Lower lobe of right lung (tissue), 2 donors: Measurements from ENCODE around the gene RAB28. TPM values are rescaled to one million over a fixed set of nuclear protein-coding genes. Genes with fewer than 3 reads are reported as not detected.

Experiments used
- ATAC-seq, 2 donors: fragments of 200-7000 bp; cut with Tn5 transposase; one replicate each; pipeline ENCODE4 v1.9.1; 2020 to 2022; ENCODE audit warnings: mild to moderate bottlenecking in 2 of 2, moderate library complexity in 2 of 2
- DNase-seq: peaks from one replicate; pipeline ENCODE4 v3.0.0-alpha.2; 2020
- H3K27ac ChIP-seq: fragments of 200-600 bp; one replicate; pipeline ENCODE4 v1.8.0; 2022
- H3K27me3 ChIP-seq: fragments of 200-600 bp; one replicate; pipeline ENCODE4 v1.8.0; 2022; ENCODE audit warnings: low read depth
- H3K36me3 ChIP-seq: fragments of 200-600 bp; one replicate; pipeline ENCODE4 v1.8.0; 2022; ENCODE audit warnings: mild to moderate bottlenecking
- H3K4me1 ChIP-seq: fragments of 200-600 bp; one replicate; pipeline ENCODE4 v1.8.0; 2022
- H3K4me3 ChIP-seq: fragments of 200-600 bp; one replicate; pipeline ENCODE4 v1.8.0; 2022; ENCODE audit warnings: mild to moderate bottlenecking
- H3K9me3 ChIP-seq: fragments of 200-600 bp; one replicate; pipeline ENCODE4 v1.8.0; 2022
- intact Hi-C: fragments of 100-400 bp; cut with DNase I; formaldehyde crosslinking; loops from one replicate; pipeline ENCODE4 v1.11.0; 2022
- total RNA-seq: library from RNA; stranded (reverse); fragmentation: NEBNext Ultra II Directional; extraction: Animal tissue kit (Norgen Biotek cat#: 25700); gene quantifications from one replicate; pipeline ENCODE4 v1.2.1, GENCODE V29; 2021
- TF ChIP-seq, protein P1 (sequence below): fragments of 200-600 bp; IDR thresholded peaks from one replicate; pipeline ENCODE4 v1.8.0; 2022; ENCODE audit warnings: antibody characterized with exemption, mild to moderate bottlenecking
- donor health status: DM: no; HTN: yes; CAD: no; lungs with severe emphysema.

The RAB28 gene
- total RNA-seq, 1 donor from 2014 or later = 18.8 TPM

DNA sequence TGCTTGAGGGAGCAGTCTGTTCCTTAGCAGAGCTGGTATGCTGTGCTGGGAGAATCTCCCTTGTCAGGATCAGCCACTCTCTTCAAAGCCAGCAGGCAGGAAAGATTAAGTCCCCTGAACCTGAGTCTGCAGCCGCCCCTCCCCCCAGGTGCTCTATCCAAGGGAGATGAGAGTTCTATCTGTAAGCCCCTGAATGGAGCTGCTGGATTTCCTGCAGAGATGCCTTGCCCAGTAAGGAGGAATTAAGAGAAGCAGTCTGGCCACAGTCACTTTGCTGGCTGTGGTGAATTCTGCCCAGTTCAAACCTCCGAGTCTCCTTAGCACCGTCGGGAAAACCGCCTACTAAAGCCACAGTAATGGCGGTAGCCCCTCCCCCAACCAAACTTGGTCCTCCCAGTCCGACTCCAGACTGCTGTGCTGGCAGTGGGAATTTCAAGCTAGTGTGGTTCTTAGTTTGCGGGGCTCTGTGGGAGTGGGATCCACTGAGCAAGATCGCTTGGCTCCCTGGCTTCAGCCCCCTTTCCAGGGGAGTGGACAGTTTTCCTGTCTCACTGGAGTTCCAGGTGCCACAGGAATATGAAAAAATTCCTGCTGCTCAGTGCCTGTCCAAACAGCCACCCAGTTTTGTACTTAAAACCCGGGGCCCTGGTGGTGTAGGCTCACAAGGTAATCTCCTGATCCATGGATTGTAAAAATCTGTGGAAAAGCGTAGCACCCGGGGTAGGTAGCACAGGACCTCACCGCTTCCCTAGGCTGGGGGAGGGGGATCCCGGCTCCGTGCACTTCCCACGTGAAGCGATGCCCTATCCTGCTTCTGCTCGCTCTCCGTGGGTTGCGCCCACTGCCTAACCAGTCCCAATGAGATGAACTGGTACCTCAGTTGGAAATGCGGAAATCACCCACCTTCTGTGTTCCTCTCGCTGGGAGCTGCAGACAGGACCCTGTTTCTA lies 38.0 kb downstream of the RAB28 start:
- Histone ChIP-seq H3K27me3 (no peaks in the 10 kb centered on the region), H3K4me3 (no peak overlapping the region), H3K9me3 (no peaks in the 10 kb centered on the region), H3K36me3 (no peaks in the 10 kb centered on the region), H3K27ac (no peak overlapping the region), H3K4me1 (no peaks in the 10 kb centered on the region)
- no peak for DNase-seq
- ATAC-seq = no peak
- intact Hi-C loops = no loop called here
- TF ChIP-seq, protein P1, sequence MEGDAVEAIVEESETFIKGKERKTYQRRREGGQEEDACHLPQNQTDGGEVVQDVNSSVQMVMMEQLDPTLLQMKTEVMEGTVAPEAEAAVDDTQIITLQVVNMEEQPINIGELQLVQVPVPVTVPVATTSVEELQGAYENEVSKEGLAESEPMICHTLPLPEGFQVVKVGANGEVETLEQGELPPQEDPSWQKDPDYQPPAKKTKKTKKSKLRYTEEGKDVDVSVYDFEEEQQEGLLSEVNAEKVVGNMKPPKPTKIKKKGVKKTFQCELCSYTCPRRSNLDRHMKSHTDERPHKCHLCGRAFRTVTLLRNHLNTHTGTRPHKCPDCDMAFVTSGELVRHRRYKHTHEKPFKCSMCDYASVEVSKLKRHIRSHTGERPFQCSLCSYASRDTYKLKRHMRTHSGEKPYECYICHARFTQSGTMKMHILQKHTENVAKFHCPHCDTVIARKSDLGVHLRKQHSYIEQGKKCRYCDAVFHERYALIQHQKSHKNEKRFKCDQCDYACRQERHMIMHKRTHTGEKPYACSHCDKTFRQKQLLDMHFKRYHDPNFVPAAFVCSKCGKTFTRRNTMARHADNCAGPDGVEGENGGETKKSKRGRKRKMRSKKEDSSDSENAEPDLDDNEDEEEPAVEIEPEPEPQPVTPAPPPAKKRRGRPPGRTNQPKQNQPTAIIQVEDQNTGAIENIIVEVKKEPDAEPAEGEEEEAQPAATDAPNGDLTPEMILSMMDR = no peak

DNA sequence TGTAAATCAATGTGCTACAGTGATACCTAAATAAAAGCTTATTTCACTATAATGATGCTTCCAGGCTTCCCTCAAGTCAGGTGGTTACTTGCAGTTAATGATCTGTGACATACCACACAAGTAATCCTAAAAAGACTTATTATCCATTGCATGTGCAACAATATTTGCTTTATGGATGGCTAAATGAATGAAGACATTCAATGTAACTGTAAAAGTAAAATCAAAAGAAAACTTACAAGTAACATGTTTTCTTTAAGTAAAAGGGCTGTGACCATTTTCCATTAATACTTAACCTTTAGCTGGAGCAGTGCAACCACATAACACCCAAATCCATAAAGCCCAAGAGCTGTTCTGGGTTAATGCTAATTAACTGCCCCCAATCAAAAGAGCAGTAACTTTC lies 42.6 kb downstream of the RAB28 start:
- ATAC-seq (no peak), DNase-seq (no peak)
- H3K9me3 ChIP-seq = peaks cover 23% of the 10 kb centered on the region
- no peaks in the 10 kb centered on the region for H3K4me1 ChIP-seq
- intact Hi-C loops = no loop called here
- no peaks in the 10 kb centered on the region for H3K36me3 ChIP-seq
- H3K27me3 ChIP-seq = no peaks in the 10 kb centered on the region
- TF ChIP-seq, protein P1 = no peak
- H3K4me3 ChIP-seq = no peak overlapping the region
- H3K27ac ChIP-seq = no peak overlapping the region

DNA sequence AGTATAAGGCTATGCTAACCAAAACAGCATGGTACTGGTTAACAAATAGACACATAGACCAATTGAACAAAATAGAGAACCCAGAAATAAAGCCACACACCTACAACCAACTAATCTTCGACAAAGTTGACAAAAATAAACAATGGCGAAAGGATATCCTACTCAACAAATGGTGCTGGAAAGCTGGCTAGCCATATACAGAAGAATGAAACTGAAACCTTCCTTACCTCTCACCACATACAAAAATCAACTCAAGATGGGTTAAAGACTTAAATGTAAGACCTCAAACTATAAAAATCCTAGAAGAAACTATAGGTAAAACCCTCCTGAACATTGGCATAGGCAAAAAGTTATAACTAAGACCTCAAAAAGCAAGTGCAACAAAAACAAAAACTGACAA lies 47.2 kb downstream of the RAB28 start:
- no peak for ATAC-seq

DNA sequence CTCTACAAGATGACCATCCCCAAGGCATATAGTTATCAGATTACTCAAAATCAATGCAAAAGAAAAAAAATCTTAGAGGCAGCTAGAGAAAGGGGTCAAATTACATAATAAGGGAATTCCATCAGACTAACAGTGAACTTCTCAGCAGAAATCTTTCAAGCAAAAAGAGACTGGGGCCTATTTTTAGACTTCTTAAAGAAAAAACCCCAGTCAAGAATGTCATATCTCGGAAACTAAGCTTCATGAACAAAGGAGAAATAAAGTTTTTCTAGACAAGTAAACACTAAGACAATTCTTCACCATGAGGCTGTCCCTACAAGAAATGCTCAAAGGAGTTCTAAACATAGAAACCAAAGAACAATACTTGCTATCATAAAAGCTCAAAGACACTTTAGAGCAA lies 51.7 kb downstream of the RAB28 start:
- no peak overlapping the region for H3K27ac ChIP-seq
- H3K4me3 ChIP-seq = no peak overlapping the region
- TF ChIP-seq, protein P1 = no peak
- no peaks in the 10 kb centered on the region for H3K36me3 ChIP-seq
- no peaks in the 10 kb centered on the region for H3K27me3 ChIP-seq
- H3K9me3 ChIP-seq = peaks cover 17% of the 10 kb centered on the region
- ATAC-seq (no peak), DNase-seq (no peak)
- no peaks in the 10 kb centered on the region for H3K4me1 ChIP-seq
- intact Hi-C loops = no loop called here

More for the DNA sequence above, 47.2 kb downstream of the RAB28 start:
- intact Hi-C loops = no loop called here
- Histone ChIP-seq H3K36me3 (no peaks in the 10 kb centered on the region), H3K27me3 (no peaks in the 10 kb centered on the region), H3K4me3 (no peak overlapping the region), H3K9me3 (peaks cover 31% of the 10 kb centered on the region), H3K4me1 (no peaks in the 10 kb centered on the region), H3K27ac (no peak overlapping the region)
- DNase-seq = no peak
- TF ChIP-seq, protein P1 = no peak

DNA sequence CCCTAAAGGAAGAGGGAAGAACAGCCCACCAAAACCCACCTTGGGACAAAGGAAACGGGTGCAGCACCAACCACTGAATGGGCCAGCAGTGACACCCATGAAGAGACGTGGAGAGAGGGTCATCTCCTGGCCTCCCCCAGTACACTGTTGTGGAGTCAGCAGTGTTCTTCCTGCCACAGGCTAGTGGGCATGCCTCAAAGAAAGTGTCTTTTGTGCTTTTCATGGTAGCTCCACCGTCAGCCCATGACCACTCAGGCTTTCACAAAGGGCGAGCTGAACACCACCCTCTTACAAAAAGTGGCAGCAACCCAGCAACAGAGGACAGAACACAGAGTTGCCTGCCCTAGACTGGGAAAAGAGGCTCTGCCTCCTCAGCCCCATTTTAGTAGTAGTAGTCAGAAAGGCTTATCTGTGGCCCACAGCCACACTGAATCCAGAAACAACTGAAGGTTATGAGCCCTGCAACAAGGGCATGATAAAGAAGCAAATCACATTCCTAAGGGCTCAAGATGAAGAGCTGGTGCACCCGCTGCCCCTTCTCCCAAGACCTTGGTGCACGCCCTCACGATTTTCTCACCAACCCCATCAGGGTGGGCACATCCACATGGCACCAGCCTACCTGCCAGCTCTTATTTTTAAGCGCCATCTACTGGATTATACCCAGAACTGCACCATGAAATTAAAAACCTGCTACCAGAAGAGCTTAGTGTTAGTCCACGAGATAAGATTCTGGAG lies 53.1 kb downstream of the RAB28 start:
- no peak for DNase-seq

More for the DNA sequence above, 53.1 kb downstream of the RAB28 start:
- Histone ChIP-seq H3K9me3 (peaks cover 3% of the 10 kb centered on the region), H3K4me1 (no peaks in the 10 kb centered on the region), H3K36me3 (no peaks in the 10 kb centered on the region), H3K27me3 (no peaks in the 10 kb centered on the region), H3K27ac (no peak overlapping the region), H3K4me3 (no peak overlapping the region)
- no peak for ATAC-seq
- intact Hi-C loops = no loop called here
- TF ChIP-seq, protein P1 = peak; percentile 26
